Body of pancreas (tissue), 4 donors: ENCODE measurements around the gene NOL4L. TPM values are rescaled to one million over a fixed set of nuclear protein-coding genes. Genes with fewer than 3 reads are reported as not detected.

Source experiments
- ATAC-seq: fragments of 150-250 bp; one replicate; pipeline ENCODE4 v1.9.1; 2016
- DNase-seq, 4 donors: peaks; one replicate each; pipeline ENCODE4 v3.0.0-alpha.2; 2019
- H3K27ac ChIP-seq, 4 donors: fragments of 200-600 bp; sonication (generic); 1 replicate in 3 of 4; 2 replicates in 1 of 4; pipeline versions ENCODE4 v1.5.1 to v1.6.1; 2016 to 2019; ENCODE audit warnings: mild to moderate bottlenecking in 1 of 4, mixed read lengths in 1 of 4, moderate library complexity in 1 of 4
- H3K27me3 ChIP-seq, 2 donors: fragments of 200-600 bp; sonication (generic); one replicate each; pipeline ENCODE4 v1.6.0; 2016; ENCODE audit warnings: mild to moderate bottlenecking in 1 of 2
- H3K36me3 ChIP-seq, 2 donors: fragments of 200-600 bp; sonication (generic); replicated peaks in 1 of 2; 2 replicates each; pipeline ENCODE4 v1.5.1; 2016; ENCODE audit warnings: low read depth in 2 of 2; ENCODE audit not compliant: insufficient read depth in 1 of 2
- H3K4me1 ChIP-seq: fragments of 200-600 bp; sonication (generic); one replicate; pipeline ENCODE4 v1.6.0; 2016
- H3K4me3 ChIP-seq, 2 donors: fragments of 200-600 bp; sonication (generic); 1 replicate in 1 of 2; 2 replicates in 1 of 2; pipeline ENCODE4 v1.5.1; 2016 to 2019
- H3K9me3 ChIP-seq, 3 donors: fragments of 200-600 bp; sonication (generic); 1 replicate in 2 of 3; 2 replicates in 1 of 3; pipeline ENCODE4 v1.5.1; 2016
- POLR2A ChIP-seq, 3 donors: fragments of 450-650 bp; IDR thresholded peaks; one replicate each; pipeline ENCODE4 v1.6.1; 2016; ENCODE audit warnings: antibody characterized with exemption in 3 of 3, mild to moderate bottlenecking in 2 of 3
- WGBS, 2 donors: methylation state at CpG; one replicate each; pipeline ENCODE4 v1.1.5; 2017; 5-methylcytosine and 5-hydroxymethylcytosine counted together
- intact Hi-C: fragments of 100-400 bp; cut with DNase I; formaldehyde crosslinking; loops from one replicate; pipeline ENCODE4 v1.15.1; 2023
- total RNA-seq, 2 donors: library from RNA; depleted of rRNA; stranded (reverse); fragments of >200 nt; gene quantifications; one replicate each; pipeline ENCODE4 v1.1.0, GENCODE V29; 2016
- TF ChIP-seq, protein P1 (sequence below), 7 experiments: fragments of 450-650 bp in 4 of 7; fragments of 200-600 bp in 3 of 7; sonication (generic) in 3 of 7; IDR thresholded peaks; one replicate each; pipeline ENCODE4 v1.5.1; 2016 to 2019; ENCODE audit warnings: antibody characterized with exemption in 7 of 7

Gene NOL4L
- total RNA-seq, 2 donors from 2014 or later, result 15.0 to 36.9 TPM

DNA sequence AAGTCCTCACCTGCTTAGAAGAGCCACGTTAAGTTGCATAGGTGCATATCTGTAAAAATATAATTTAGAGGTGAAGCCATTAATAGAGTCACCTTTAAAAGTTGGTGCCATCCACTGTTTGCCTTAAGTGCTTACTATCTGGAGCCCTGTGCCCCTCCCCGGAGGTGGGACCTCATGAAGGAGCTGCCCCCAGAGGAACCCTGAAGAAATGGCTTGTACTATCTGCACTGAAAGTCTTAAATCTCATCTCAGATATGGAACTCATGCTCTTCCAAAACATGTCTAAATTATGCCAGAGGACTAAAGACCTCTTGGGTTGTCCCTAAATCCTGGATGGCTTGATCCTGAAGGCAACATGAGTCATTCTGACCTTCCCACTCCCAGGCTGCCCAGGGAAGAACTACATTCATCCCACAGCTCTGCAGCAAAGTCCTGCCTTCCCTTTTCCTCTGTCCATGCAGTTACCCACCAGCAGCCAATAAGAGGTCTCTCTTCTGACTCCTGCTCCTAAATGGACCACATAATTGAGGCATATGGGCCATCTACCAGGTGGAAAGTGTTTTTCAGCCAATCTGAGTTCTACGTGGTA, 141.7 kb downstream of the NOL4L start:
- no peak overlapping the region for H3K27ac ChIP-seq
- H3K36me3 ChIP-seq, result peaks cover 2 to 5% of the 10 kb centered on the region in 2 donors
- intact Hi-C loops, result no loop called here

DNA sequence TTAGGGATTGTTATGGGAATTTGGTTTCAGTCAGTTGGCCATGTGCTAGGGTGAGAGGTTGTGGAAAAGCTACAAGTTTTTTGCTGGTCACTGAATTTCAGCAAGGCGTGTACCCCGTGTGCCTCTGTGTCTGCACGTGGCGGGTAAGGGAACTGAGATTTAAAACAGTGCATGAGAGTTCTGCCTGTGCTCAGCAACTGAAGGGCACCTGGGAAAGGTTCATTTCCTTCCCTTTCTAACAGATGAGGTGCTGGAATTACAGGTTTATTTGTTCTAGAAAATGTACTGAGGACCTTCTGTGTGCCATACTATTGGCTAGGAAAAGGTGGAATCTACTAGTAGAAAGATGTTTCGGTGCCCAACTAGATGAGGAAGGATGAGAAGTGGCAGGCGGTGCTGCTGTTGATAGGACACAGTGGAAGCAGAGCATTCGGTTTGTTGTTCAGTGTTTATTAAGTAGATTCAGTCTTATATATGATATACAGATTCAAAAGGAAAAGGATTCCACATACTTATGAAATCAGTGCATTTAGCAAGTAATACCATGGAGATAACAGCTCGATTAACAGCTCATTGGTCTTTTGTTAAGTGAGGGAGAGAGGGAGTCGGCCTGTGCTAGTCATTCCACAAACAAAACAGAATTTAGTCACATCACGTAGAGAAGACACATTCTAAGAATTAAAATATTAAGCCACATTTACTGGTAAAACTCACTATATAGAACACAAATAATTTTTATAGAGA, 142.3 kb downstream of the NOL4L start:
- ATAC-seq (no peak), DNase-seq (no peak)
- 70 to 77% methylated on average over 10 of the region's 10 CpGs for WGBS, 2 donors
- Histone ChIP-seq H3K27ac (no peak overlapping the region), H3K36me3 (peaks cover 4 to 6% of the 10 kb centered on the region in 2 donors), H3K9me3 (no peaks in the 10 kb centered on the region), H3K4me3 (no peak overlapping the region), H3K4me1 (peaks cover 24% of the 10 kb centered on the region), H3K27me3 (no peaks in the 10 kb centered on the region)
- TF ChIP-seq POLR2A (IDR thresholded peaks at IDR 0.05), result no peak
- TF ChIP-seq, protein P1, sequence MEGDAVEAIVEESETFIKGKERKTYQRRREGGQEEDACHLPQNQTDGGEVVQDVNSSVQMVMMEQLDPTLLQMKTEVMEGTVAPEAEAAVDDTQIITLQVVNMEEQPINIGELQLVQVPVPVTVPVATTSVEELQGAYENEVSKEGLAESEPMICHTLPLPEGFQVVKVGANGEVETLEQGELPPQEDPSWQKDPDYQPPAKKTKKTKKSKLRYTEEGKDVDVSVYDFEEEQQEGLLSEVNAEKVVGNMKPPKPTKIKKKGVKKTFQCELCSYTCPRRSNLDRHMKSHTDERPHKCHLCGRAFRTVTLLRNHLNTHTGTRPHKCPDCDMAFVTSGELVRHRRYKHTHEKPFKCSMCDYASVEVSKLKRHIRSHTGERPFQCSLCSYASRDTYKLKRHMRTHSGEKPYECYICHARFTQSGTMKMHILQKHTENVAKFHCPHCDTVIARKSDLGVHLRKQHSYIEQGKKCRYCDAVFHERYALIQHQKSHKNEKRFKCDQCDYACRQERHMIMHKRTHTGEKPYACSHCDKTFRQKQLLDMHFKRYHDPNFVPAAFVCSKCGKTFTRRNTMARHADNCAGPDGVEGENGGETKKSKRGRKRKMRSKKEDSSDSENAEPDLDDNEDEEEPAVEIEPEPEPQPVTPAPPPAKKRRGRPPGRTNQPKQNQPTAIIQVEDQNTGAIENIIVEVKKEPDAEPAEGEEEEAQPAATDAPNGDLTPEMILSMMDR (IDR thresholded peaks at IDR 0.05), result no peak
- intact Hi-C loops, result no loop called here

More for the DNA sequence above, 141.7 kb downstream of the NOL4L start:
- TF ChIP-seq, protein P1 (IDR thresholded peaks at IDR 0.05), result no peak
- no peak for TF ChIP-seq POLR2A (IDR thresholded peaks at IDR 0.05)
- WGBS, 2 donors, result 84 to 88% methylated on average over 3 of the region's 3 CpGs
- Histone ChIP-seq H3K4me3 (no peak overlapping the region), H3K4me1 (peaks cover 28% of the 10 kb centered on the region), H3K27me3 (no peaks in the 10 kb centered on the region), H3K9me3 (no peaks in the 10 kb centered on the region)
- ATAC-seq, result no peak
- no peak for DNase-seq

DNA sequence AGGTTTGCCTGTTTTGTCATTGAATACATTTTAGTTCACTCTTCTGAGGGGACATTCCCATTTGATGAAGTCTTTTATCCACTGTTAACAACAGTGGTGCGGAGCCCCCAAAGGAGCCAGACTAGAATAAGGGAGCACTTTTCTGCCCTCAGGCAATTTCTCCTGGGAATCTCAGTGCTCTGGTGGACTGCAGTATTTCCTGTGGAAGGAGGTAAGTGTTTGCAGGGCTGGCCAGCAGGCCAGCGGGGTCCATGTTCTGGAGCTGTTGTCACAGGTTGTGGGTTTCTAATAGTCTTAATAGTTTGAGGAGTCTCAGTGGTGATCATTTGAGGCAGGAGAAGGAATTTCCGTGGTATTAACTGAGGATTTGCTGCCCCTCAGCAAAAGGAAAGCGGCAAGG, 143.5 kb downstream of the NOL4L start:
- H3K9me3 ChIP-seq, result no peaks in the 10 kb centered on the region
- WGBS, 2 donors, result 85 to 97% methylated on average over 4 of the region's 4 CpGs
- ATAC-seq (no peak), DNase-seq (no peak)
- H3K4me1 ChIP-seq, result peaks cover 18% of the 10 kb centered on the region
- intact Hi-C loops, result no loop called here
- peaks cover 4 to 6% of the 10 kb centered on the region in 2 donors for H3K36me3 ChIP-seq
- TF ChIP-seq, protein P1 (IDR thresholded peaks at IDR 0.05), result no peak
- no peak for TF ChIP-seq POLR2A (IDR thresholded peaks at IDR 0.05)
- no peak overlapping the region for H3K27ac ChIP-seq
- no peak overlapping the region for H3K4me3 ChIP-seq
- no peaks in the 10 kb centered on the region for H3K27me3 ChIP-seq

DNA sequence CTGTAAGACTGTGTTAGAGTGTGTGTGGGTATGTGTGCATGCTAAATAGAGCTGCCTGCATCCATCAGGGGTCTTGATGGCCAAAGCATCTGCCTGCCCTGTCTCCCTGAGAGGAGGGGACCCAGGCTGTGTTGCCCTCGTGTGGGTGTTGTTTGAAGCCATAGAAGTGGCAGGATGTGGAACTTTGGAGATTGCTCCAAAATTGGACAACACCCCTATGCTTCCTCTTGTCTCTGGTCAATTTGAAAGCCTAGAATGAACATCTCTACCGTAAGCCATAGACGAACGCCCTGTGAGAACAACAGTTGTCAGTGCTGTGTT, 144.4 kb downstream of the NOL4L start:
- Histone ChIP-seq H3K4me1 (peaks cover 10% of the 10 kb centered on the region), H3K27ac (no peak overlapping the region), H3K27me3 (no peaks in the 10 kb centered on the region), H3K36me3 (peaks cover 4 to 11% of the 10 kb centered on the region in 2 donors), H3K9me3 (no peaks in the 10 kb centered on the region), H3K4me3 (no peak overlapping the region)
- 93 to 94% methylated on average over 4 of the region's 4 CpGs for WGBS, 2 donors
- DNase-seq (no peak), ATAC-seq (no peak)
- intact Hi-C loops, result no loop called here
- no peak for TF ChIP-seq POLR2A (IDR thresholded peaks at IDR 0.05)
- TF ChIP-seq, protein P1 (IDR thresholded peaks at IDR 0.05), result no peak
